Measurements from ENCODE around the gene CAMSAP1.

The CAMSAP1 gene

DNA sequence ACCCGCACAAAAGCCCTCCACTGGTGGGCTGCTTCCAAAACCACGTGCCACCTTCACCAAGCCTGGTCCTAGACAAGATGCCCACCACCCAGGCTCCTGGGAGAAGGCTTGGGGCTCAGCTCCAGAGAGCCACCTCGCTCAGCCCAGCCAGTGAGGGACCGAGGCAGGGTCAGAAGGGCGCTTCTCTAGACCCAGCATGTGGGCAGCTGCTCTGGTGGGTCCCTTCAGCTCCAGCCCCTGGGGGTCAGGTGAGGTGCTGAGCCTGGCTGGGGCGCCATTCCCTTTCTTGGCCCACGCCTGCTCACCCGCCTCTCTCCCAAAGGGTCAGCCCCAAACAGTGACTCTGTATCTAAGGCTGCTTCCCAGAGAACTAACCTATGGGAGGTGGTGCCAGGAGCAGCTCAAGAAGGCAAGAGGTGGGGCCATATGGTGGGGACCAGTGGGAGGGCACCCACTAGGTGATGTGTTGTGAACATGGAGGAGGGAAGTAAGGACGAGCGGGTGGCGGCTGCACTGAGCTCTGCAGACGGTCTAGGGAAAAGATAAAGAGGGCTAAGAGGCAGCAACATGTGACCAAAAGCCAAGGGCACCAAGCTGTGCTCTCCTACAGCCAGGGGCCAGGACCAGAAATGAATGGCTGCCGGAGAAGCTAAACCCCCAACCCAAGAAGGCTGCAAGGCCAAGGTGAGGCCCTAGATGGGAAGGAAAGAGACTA lies 79.3 kb downstream of the CAMSAP1 start:
- DNase-seq = no peak

- no peak for DNase-seq
Observed at GRCh38 chr9:135827301-135827700, 80.0 kb downstream of the CAMSAP1 start.

DNA sequence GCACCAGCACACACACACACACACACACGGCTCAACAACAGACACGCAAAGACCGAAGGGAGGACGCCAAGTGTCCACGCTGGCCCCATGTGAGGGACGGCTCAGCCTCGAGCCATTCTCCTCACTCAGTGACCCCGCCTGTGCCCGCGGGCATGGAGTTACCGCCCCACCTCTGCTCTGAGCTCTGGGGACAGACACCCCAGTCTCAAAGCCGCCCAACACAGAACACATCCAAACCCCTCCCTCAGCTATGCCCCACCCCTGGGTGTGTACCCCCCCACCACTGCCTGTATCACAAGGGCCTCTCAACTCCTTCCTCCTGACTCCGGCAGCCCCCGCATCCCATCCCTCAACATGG lies 81.2 kb downstream of the CAMSAP1 start:
- DNase-seq = no peak

DNA sequence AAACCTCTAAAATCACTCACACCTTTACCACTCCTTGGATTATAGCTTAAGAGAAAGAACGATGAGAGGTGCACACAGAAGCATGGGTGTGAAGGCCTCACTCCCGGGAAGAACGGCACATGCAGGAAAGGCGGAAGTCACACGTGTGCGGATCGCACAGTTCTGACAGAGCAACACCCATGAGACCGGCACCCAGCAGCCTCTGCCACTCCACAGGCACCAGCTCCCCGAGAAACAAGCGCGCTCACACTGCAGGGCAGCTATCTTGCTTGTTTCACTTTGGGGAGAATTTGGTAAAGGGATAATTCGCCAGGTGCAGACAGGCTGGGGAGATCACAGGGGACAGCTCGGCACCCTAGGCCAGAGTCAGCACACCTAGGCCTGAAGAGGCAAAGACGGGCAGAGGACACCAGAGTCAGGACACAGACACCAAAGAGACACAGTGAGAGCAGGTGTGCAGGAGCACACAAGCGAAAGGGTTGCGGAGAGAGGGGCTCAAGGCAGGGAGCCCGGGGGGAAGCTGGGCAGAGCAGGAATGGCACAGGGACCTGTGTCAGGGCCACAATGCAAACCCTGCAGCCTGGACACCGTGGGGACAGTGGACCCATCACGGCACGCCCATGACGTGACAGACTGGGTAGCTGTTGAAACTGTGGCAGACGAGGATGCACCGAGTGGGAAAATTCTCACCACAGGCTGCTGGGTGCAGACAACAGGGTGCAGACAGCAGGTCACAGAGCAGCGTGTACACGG lies 81.7 kb downstream of the CAMSAP1 start:
- DNase-seq = no peak

DNA sequence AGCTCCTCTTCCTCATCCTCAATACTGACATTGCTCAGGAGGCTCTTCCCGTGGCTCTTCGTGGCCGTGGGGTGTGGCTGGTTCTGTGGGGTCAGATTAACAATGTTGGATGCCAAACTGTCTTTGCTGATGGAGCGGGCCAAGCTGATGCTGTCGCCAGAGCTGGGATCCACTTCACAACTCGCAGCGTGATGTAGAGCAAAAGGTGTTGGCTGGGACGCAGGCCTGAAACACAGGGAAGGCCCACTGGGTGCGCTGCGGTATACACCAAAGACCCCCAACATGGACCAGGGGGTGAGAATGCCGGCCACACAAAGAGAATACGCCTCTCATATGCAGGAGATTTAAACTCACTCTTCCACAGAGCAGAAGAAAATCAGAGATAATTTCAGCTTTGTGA lies 84.3 kb downstream of the CAMSAP1 start:
- DNase-seq = no peak

DNA sequence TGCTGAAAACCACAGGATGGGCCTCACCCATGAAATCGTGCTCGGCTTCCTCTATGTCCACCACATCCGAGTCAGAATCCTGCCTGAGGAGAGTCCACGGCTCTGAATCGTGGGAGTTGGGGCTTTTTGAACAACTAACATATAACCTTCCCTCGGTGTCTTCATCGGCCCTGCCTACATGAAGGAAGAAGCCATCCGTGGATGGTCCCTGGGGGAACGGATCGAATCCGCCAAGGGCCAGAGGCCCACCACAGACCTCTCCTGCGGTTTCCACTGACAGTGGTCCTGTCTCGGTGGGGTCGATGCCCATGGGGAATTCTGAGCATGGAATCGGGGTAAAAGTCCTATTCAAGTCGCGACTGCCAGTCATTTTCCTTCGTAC lies 85.0 kb downstream of the CAMSAP1 start:
- DNase-seq = no peak

- no peak for DNase-seq
Observed at GRCh38 chr9:135821733-135822373, 85.5 kb downstream of the CAMSAP1 start.

DNA sequence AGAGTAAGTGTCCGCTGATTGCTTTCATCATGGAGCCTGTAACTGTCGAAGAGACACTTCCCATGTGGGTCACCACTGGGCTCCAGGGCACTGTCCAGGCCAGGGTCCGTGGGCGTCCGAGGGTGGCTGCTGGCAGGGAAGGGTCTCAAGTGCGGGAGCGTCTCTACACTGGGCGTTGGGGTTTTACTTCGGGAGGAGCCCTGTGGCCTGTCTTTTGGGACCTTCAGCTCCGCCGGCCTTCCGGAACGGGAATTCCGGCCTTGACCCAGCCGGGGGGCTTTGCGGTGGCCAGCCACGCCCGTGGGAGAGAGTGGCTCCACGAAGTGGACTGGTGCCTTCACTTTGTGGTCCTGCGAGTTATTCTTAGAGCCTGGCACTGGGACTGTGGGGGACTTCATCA lies 86.2 kb downstream of the CAMSAP1 start:
- DNase-seq = no peak

DNA sequence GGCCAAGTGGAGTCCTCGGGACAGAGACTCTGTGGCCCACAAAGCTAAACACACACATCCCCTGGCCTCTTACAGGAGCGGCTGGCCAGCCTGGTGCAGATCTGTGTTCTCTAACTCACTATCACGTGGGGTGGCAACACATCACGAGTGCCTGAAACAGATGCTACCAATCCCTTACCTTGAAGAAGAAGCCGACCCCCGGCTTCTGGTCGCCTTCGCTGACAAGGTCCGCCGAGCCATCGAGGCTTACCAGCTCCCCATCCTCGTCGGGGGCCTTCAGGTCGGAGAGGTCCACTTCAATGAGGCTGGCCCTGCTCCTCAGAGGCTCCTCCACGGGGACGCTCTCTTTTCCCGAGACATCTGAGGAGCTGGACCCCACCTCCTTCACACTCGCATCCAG lies 86.7 kb downstream of the CAMSAP1 start:
- DNase-seq = no peak

DNA sequence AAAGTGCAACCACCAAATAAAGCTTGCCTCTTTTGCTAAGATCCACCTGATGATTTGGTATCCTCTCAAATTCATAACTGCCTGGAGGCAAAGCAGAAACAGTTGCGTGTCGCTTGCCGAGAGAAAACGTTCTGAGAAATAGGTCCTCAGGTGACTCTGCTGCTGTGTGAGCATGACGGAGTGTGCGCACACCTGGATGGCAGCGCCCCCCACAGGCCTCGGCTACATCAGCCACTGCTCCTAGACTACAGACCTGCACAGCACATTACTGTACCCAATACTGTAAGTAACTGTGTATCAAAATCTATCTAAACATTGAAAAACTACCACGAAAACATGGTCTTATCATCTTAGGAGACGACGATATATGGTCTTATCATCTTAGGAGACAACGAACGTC lies 87.4 kb downstream of the CAMSAP1 start:
- DNase-seq = no peak

DNA sequence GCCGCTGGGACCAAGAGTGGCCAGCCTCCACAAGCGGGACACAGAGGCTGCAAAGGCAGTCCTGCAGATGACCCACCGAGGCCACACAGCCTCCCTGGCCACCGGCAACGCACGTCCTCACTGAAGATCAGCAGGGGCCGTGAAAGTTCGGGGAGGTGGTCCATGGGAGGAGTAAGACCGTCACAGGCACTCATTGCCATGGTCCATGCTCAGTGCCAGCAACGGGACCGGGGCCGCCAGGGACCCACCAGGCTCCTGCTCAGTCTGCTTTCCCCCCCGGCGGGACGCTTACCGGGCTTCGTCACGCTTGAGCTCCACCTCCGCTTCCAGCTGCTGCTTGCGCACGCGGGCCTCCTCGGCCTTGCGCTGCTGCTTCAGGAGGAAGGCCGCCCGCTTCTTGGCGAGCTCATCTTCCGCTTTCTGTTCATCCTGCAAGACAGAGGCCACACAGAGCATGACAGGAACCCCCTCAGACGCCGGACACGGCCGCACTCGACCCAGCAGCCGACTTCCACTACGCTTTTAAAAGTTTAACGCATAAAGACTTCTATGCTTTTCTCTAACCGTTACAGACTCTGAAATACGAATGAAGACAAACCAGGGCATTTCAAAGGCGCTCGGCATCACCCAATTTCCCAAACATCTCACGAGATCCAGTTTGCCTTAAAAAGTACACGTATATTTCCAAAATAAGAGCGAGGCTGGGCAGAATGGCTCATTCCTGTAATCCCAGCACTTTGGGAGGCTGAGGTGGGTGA lies 88.4 kb downstream of the CAMSAP1 start:
- DNase-seq = no peak

DNA sequence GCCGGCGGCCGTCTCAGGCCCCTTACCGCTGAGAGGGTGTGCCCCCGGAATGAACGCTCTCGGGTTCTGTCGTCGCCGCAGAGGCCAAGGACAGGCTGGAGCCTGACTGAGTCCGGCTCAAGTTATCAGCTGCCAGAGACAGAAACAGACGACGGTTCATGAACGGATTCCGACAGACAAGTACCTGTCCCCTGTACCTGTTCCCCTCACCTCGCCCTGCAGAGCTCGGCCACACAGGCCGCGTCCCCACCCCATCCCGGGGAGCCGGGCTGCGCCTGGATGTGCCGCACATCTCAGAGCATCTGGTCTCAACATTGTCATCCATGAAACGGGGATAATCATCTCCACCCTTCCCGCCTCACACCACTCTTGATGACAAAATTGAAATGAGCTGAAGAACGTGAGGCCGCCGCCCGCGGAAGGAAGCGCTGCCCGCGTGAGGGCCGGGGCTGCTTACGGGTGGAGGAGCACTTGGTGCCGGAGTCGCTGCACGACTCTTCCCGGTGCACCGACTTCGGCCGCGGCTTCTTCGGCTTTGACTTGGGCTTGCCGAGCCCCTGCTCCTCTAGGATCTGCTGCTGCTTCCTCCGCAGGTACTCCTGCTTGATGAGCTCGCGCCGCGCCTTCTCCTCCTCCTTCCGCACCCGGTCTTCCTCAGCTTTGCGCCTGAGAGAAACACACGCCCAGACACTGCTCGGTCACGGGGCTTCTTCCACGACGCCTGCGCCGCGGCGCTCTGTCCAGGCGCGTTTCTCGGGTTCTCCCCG lies 89.2 kb downstream of the CAMSAP1 start:
- DNase-seq = no peak

GRCh38 chr9:135816651-135816970 lies 90.7 kb downstream of the CAMSAP1 start:
- DNase-seq = no peak

- no peak for DNase-seq
Observed at GRCh38 chr9:135815830-135816650, 91.3 kb downstream of the CAMSAP1 start.

DNA sequence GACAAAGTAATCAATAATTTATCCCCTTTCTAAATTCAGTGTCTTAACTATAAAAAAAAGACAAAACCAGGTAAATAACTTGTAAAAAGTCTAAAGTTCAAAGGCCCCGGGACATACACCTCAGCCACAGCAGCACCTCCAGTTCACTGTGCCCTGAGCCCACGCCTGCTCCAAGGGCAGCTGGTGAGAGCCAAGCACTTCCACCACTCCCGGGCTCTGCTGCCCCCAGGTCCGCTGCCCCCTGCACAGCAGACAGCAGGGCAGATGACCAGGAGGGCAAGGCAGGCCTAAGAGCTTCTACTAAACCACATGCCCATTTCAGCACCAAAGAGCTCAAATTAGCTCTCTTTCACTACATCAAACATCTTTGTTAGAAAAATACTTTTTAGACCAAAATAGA lies 91.9 kb downstream of the CAMSAP1 start:
- DNase-seq = no peak

DNA sequence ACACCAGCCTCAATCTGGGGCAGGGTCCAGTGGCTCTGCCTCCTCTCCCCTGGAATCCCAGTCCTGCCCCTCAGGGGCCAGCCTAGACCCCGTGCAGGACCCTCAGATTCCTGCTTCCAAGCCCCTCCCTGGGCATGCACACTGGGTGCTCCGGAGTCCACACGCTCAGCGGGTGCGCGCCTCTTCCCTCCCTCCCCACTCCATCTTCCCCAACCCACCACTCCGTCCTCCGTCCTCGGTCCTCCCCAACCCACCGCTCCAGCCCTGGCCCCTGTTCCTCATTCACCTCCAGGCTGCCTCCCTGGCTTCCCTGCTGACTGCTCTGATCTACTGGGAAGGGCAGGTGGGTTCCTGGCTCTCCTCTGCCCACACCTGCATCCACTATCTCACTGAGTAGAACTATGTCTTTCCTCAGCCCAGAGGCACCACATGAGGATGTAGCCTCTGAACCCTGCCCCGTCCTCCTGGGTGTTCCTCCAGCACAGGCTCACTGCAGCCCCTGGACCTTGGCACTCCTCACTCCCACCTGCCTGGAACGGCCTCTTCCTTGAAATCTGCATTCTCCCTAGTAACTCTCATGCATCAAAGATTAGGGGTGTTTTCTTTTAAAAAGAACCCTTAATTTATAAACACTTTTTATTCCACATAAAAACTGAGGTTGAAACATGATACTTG lies 92.8 kb downstream of the CAMSAP1 start:
- DNase-seq = no peak

GRCh38 chr9:135813671-135814290 lies 93.6 kb downstream of the CAMSAP1 start:
- DNase-seq = no peak

GRCh38 chr9:135812961-135813360 lies 94.4 kb downstream of the CAMSAP1 start:
- DNase-seq = no peak

- DNase-seq = no peak
Observed at GRCh38 chr9:135811801-135812200, 95.5 kb downstream of the CAMSAP1 start.

DNA sequence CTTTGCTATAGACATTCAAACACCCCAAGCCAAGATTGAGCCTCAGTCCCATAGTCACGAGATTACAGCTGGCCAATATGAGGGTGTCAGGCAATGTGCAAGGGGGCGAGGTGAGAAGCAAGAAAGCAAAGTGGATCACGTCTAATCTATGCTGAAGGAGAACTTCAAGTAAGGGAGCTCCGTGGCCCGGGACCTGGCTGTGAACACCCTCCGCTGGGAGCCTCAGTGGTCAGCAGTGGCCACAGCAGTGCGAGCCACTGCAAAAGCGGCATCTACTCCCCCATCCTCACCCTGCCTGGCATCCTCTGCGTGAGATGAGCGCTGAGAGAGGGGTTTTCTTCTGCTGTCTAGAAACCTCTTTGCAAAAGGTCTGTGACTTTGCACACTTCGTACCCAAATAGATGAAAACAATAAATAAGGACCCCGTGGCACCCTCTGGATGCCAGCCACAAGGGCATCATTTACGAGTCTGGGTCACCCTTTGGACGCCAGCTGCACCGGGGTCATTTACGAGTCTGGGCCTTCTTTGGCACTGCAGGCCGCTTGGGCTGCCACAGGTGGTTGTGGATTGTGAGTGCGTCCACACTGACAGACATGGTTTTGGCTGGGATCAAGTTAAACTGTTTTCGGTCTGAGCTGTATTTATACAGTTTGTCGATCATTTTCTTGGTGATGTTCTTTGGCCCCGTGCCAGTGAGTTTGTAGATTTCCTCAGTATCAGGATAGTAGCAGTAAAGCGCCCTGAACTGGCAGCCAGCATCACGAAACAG lies 96.4 kb downstream of the CAMSAP1 start:
- DNase-seq = no peak

All from GF-D8 (cell line).